Heart left ventricle (tissue), 16 donors: Measurements from ENCODE around the gene SIL1. TPM values are rescaled to one million over a fixed set of nuclear protein-coding genes. Genes with fewer than 3 reads are reported as not detected.

Experiments used
- ATAC-seq, 4 donors: fragments of 200-7000 bp; cut with Tn5 transposase; one replicate each; pipeline ENCODE4 v1.9.1; 2020 to 2022; ENCODE audit warnings: moderate library complexity in 4 of 4, mild to moderate bottlenecking in 3 of 4, moderate number of reproducible peaks in 1 of 4
- DNase-seq, 5 donors: peaks; one replicate each; pipeline ENCODE4 v3.0.0-alpha.2; 2020
- H3K27ac ChIP-seq, 12 donors: fragments of 200-600 bp; sonication (generic) in 4 of 12; one replicate each; pipeline versions ENCODE4 v1.5.0 to v1.8.0; 2016 to 2022; ENCODE audit warnings: mild to moderate bottlenecking in 2 of 12
- H3K27me3 ChIP-seq, 9 donors: fragments of 200-600 bp; sonication (generic) in 2 of 9; one replicate each; pipeline versions ENCODE4 v1.5.1 to v1.8.0; 2016 to 2022; ENCODE audit warnings: mild to moderate bottlenecking in 3 of 9
- H3K36me3 ChIP-seq, 9 donors: fragments of 200-600 bp; sonication (generic) in 2 of 9; one replicate each; pipeline versions ENCODE4 v1.5.0 to v1.8.0; 2018 to 2022; ENCODE audit warnings: mild to moderate bottlenecking in 2 of 9
- H3K4me1 ChIP-seq, 12 donors: fragments of 200-600 bp; sonication (generic) in 4 of 12; one replicate each; pipeline versions ENCODE4 v1.5.0 to v1.8.0; 2016 to 2022; ENCODE audit warnings: mild to moderate bottlenecking in 3 of 12
- H3K4me3 ChIP-seq, 12 donors: fragments of 200-600 bp; sonication (generic) in 4 of 12; one replicate each; pipeline versions ENCODE4 v1.5.0 to v1.8.0; 2017 to 2022; ENCODE audit warnings: mild to moderate bottlenecking in 9 of 12, moderate library complexity in 4 of 12
- H3K9me3 ChIP-seq, 12 donors: fragments of 200-600 bp; sonication (generic) in 4 of 12; one replicate each; pipeline versions ENCODE4 v1.5.0 to v1.8.0; 2016 to 2022; ENCODE audit warnings: mild to moderate bottlenecking in 1 of 12
- CTCF ChIP-seq, 12 donors: fragments of 200-600 bp; sonication (generic) in 4 of 12; IDR thresholded peaks; one replicate each; pipeline versions ENCODE4 v1.5.0 to v1.8.0; 2018 to 2022; ENCODE audit warnings: antibody characterized with exemption in 12 of 12, mild to moderate bottlenecking in 5 of 12
- POLR2A ChIP-seq, 2 donors: fragments of 450-650 bp; IDR thresholded peaks; one replicate each; pipeline ENCODE4 v1.6.1; 2017; ENCODE audit warnings: antibody characterized with exemption in 2 of 2, mild to moderate bottlenecking in 2 of 2, moderate library complexity in 2 of 2
- WGBS, 4 donors: extraction: QIAGEN DNeasy Blood & Tissue Kit in 2 of 4; methylation state at CpG; one replicate each; pipeline versions ENCODE4 v1.1.5 to v1.1.7; 2013 to 2018; 5-methylcytosine and 5-hydroxymethylcytosine counted together
- intact Hi-C, 10 donors: fragments of 100-400 bp; cut with DNase I; formaldehyde crosslinking; loops; one replicate each; pipeline versions ENCODE4 v1.11.1 to v1.14.2; 2022
- polyA plus RNA-seq, 2 donors: library from polyadenylated mRNA; stranded (reverse); fragments of 200-250 nt; gene quantifications; one replicate each; pipeline ENCODE4 v1.2.3, GENCODE V29; 2013
- total RNA-seq, 9 donors: library from RNA; depleted of rRNA in 2 of 9; stranded (reverse); fragments of >200 nt in 2 of 9; fragmentation: NEBNext Ultra II Directional in 3 of 9; extraction: Animal tissue kit (Norgen Biotek cat#: 25700) in 3 of 9; gene quantifications; one replicate each; pipeline versions ENCODE4 v1.1.0 to v1.2.4, GENCODE V29; 2016 to 2023
- donor health status: ischemic (EF 13 %, LVEDD 7.1; RV severe dilation, severe dysfunction).
- donor health status: healthy with polysubstance abuse.
- donor health status: DM: no; HTN: yes; CAD: no.
- donor health status: DM: no; HTN: no; CAD: no.
- donor health status: ischemic (EF 25% LVEDD 6.9; RV normal size, moderate dysfunction).
- donor health status: ischemic (EF 25% LVEDD 5.7; RV mildly dilated, moderate dysfunction).
- donor health status: healthy.
- donor health status: DM: yes; HTN: yes; CAD: no.
- donor health status: ischemic (EF 35%, LVEDD 5.7; RV mildly dilated, moderate dysfunction).
- donor health status: nonischemic (EF 11% LVEDD 7.7; RV severe dilation, severe dysfunction).
- donor health status: DM: yes; HTN: yes; CAD: no.
- donor health status: PGD.
- donor health status: ischemic (EF 29% LVEDD 5.4; RV normal size, mild dysfunction).
- donor health status: nonischemic (EF 23%, LVEDD 6.1; RV moderate dilation, normal function).

Gene SIL1
- total and polyA plus RNA-seq, 11 donors = 33.8 to 341 (median 40.2) TPM

- no peaks in the 10 kb centered on the region for H3K36me3 ChIP-seq
- intact Hi-C loops = no loop called here
- H3K27ac ChIP-seq = no peak overlapping the region
- no peaks in the 10 kb centered on the region for H3K9me3 ChIP-seq
- no peak overlapping the region for H3K4me3 ChIP-seq
- peaks cover 0 to 32% (median 8%) of the 10 kb centered on the region in 12 donors for H3K4me1 ChIP-seq
- H3K27me3 ChIP-seq = no peaks in the 10 kb centered on the region
- TF ChIP-seq CTCF (IDR thresholded peaks at IDR 0.05) (no peak), POLR2A (IDR thresholded peaks at IDR 0.05) (no peak)
- ATAC-seq (no peak), DNase-seq (no peak)
- 87 to 97% (median 92%) methylated on average over 2 of the region's 2 CpGs for WGBS, 4 donors
Observed at GRCh38 chr5:139079991-139080610, 118.1 kb downstream of the SIL1 start.

- peaks cover 0 to 36% (median 10%) of the 10 kb centered on the region in 12 donors for H3K4me1 ChIP-seq
- no peaks in the 10 kb centered on the region for H3K36me3 ChIP-seq
- H3K4me3 ChIP-seq = no peak overlapping the region
- DNase-seq (no peak), ATAC-seq (no peak)
- H3K27me3 ChIP-seq = no peaks in the 10 kb centered on the region
- no peak overlapping the region for H3K27ac ChIP-seq
- 89 to 95% (median 93%) methylated on average over 1 of the region's 1 CpG for WGBS, 4 donors
- H3K9me3 ChIP-seq = no peaks in the 10 kb centered on the region
- intact Hi-C loops = no loop called here
- no peak for TF ChIP-seq POLR2A (IDR thresholded peaks at IDR 0.05)
- TF ChIP-seq CTCF (IDR thresholded peaks at IDR 0.05) = no peak
Observed at GRCh38 chr5:139079225-139079990, 118.8 kb downstream of the SIL1 start.

DNA sequence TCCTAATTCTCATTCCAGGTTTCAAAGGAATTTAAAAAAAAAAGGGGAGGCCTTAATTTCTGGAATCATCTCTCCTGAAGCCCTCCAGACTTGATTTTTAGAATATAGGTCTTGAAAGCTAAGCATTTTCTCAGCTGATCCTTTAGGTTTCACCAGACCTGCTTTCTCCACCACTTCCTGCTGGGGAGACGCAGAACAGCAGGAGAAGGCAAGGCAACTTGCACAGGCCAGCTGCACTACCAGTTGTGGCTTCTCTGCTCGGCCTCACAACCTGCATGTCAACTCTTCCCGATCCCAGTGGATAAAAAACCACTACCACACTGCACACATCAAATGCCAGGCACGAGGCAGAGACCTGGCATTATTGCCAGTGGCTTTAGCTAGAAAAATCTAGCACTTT is 119.8 kb downstream of the SIL1 start:
- intact Hi-C loops = no loop called here
- 84 to 89% (median 87%) methylated on average over 4 of the region's 4 CpGs for WGBS, 4 donors

More for the DNA sequence above, 119.8 kb downstream of the SIL1 start:
- no peak for DNase-seq
- ATAC-seq = no peak
- no peaks in the 10 kb centered on the region for H3K9me3 ChIP-seq
- H3K4me3 ChIP-seq = no peak overlapping the region
- H3K4me1 ChIP-seq = peaks cover 0 to 36% (median 10%) of the 10 kb centered on the region in 12 donors
- TF ChIP-seq CTCF (IDR thresholded peaks at IDR 0.05) (no peak), POLR2A (IDR thresholded peaks at IDR 0.05) (no peak)
- H3K27me3 ChIP-seq = no peaks in the 10 kb centered on the region
- H3K27ac ChIP-seq = no peak overlapping the region
- H3K36me3 ChIP-seq = no peaks in the 10 kb centered on the region
